GM12878 (cell line): ENCODE results near the gene MXD1. TPM values are rescaled to one million over a fixed set of nuclear protein-coding genes. Genes with fewer than 3 reads are reported as not detected.

Experiments
- ATAC-seq: fragments of 200-7000 bp; cut with Tn5 transposase; 3 replicates; pipeline ENCODE4 v1.9.1; 2020; ENCODE audit warnings: mild to moderate bottlenecking, moderate library complexity
- BruUV-seq: library from RNA; stranded (reverse); fragments of 400-500 nt; replicated peaks from 2 replicates; lab custom pipeline; 2021; lab: Mats Ljungman, UMichigan
- CTCF ChIA-PET: fragments of 300-600 bp; sonication (Branson Sonifier 250); formaldehyde crosslinking; extraction: SDS; loops from one replicate; lab custom pipeline; 2021; ENCODE audit warnings: inconsistent platforms; lab: Yijun Ruan, JAX
- POLR2A ChIA-PET: fragments of 350-600 bp; formaldehyde crosslinking; extraction: SDS; loops from one replicate; lab custom pipeline; 2021; ENCODE audit warnings: inconsistent platforms; lab: Charles Lee
- RAD21 ChIA-PET: fragments of 300-600 bp; sonication (Branson Sonifier 250); formaldehyde crosslinking; loops from one replicate; lab custom pipeline; 2023; ENCODE audit warnings: antibody characterized with exemption; ENCODE audit not compliant: unreplicated experiment; lab: Charles Lee
- SMC1A ChIA-PET: fragments of 300-600 bp; sonication (Branson Sonifier 250); formaldehyde crosslinking; loops from one replicate; lab custom pipeline; 2023; ENCODE audit not compliant: unreplicated experiment, uncharacterized antibody; lab: Charles Lee
- DNase-seq: peaks from one replicate; pipeline ENCODE4 v3.0.0-alpha.2; 2011; ENCODE audit warnings: low read depth, low spot score
- FAIRE-seq: peaks from 3 replicates; lab custom pipeline; 2011; peaks lifted over from hg19 to GRCh38; lab: Jason Lieb, UNC
- H2AFZ ChIP-seq: 2 replicates; pipeline ENCODE4 v1.6.0; 2011; ENCODE audit warnings: low read depth, low read length, control low read depth; ENCODE audit not compliant: control insufficient read depth
- H3K27ac ChIP-seq: 2 replicates; pipeline ENCODE4 v1.5.1; 2011; ENCODE audit warnings: control low read depth; ENCODE audit not compliant: control insufficient read depth, insufficient read depth
- H3K27me3 ChIP-seq, 2 experiments: replicated peaks in 1 of 2; 2 replicates each; pipeline versions ENCODE4 v1.6.0 to v1.6.1; 2011; ENCODE audit warnings: low read length in 1 of 2; ENCODE audit not compliant: control insufficient read depth in 2 of 2, insufficient read depth in 2 of 2
- H3K36me3 ChIP-seq, 2 experiments: 2 replicates each; pipeline ENCODE4 v1.5.1; 2011; ENCODE audit warnings: low read length in 1 of 2; ENCODE audit not compliant: control insufficient read depth in 2 of 2, insufficient read depth in 2 of 2
- H3K4me1 ChIP-seq: 2 replicates; pipeline ENCODE4 v1.6.1; 2011; ENCODE audit warnings: mild to moderate bottlenecking, low read length, moderate library complexity, mixed read lengths; ENCODE audit not compliant: control insufficient read depth, insufficient read depth
- H3K4me2 ChIP-seq: 2 replicates; pipeline ENCODE4 v1.6.0; 2011; ENCODE audit warnings: control low read depth; ENCODE audit not compliant: control insufficient read depth, insufficient read depth
- H3K4me3 ChIP-seq: fragments of 200-600 bp; sonication (generic); 2 replicates; pipeline ENCODE4 v1.5.1; 2016
- H3K79me2 ChIP-seq: 2 replicates; pipeline ENCODE4 v1.6.0; 2011; ENCODE audit warnings: low read length; ENCODE audit not compliant: control insufficient read depth, insufficient read depth
- H3K9ac ChIP-seq: 2 replicates; pipeline ENCODE4 v1.8.0; 2011; ENCODE audit warnings: low read length, control low read depth, mixed read lengths; ENCODE audit not compliant: control insufficient read depth, insufficient read depth
- H3K9me3 ChIP-seq: replicated peaks from 3 replicates; pipeline ENCODE4 v1.5.1; 2011; ENCODE audit warnings: mild to moderate bottlenecking, low read length; ENCODE audit not compliant: control insufficient read depth, insufficient read depth
- H4K20me1 ChIP-seq: 2 replicates; pipeline ENCODE4 v1.6.0; 2011; ENCODE audit not compliant: control insufficient read depth, insufficient read depth
- BRCA1 ChIP-seq: IDR thresholded peaks from 2 replicates; pipeline ENCODE4 v1.6.1; 2011; ENCODE audit warnings: low read depth, low read length, improper control_type of control experiment
- GATAD2B ChIP-seq: fragments of 450-650 bp; conservative IDR thresholded peaks from 2 replicates; pipeline ENCODE4 v1.6.1; 2017; ENCODE audit warnings: low read depth, mild to moderate bottlenecking, moderate library complexity
- MEF2A ChIP-seq: IDR thresholded peaks from 2 replicates; pipeline ENCODE4 v1.6.1; 2011; ENCODE audit warnings: low read depth, mild to moderate bottlenecking, low read length, moderate library complexity; ENCODE audit not compliant: insufficient read depth
- PBX3 ChIP-seq: IDR thresholded peaks from 2 replicates; pipeline ENCODE4 v1.6.1; 2011; ENCODE audit warnings: mild to moderate bottlenecking, low read depth, low read length, moderate library complexity; ENCODE audit not compliant: insufficient replicate concordance
- RELA ChIP-seq: fragments of 450-650 bp; IDR thresholded peaks from 2 replicates; pipeline ENCODE4 v1.8.0; 2014; ENCODE audit warnings: borderline replicate concordance; ENCODE audit not compliant: partially characterized antibody
- ZNF687 ChIP-seq: fragments of 450-650 bp; IDR thresholded peaks from 2 replicates; pipeline ENCODE4 v1.6.1; 2017; ENCODE audit warnings: mild to moderate bottlenecking, moderate library complexity
- WGBS: methylation state at CpG from one replicate; pipeline ENCODE4 v1.1.6; 2016; ENCODE audit warnings: low lambda C conversion rate; ENCODE audit not compliant: insufficient replicate concordance, insufficient coverage; ENCODE audit errors: missing lambda C conversion rate; 5-methylcytosine and 5-hydroxymethylcytosine counted together
- in situ Hi-C: fragments of 300-500 bp; cut with MboI; formaldehyde crosslinking; loops from 9 replicates; pipeline ENCODE4 v1.14.3; 2018; ENCODE audit warnings: mixed read lengths
- intact Hi-C: fragments of 100-400 bp; cut with micrococcal nuclease; formaldehyde crosslinking; loops from one replicate; pipeline ENCODE4 v1.14.2; 2022; ENCODE audit not compliant: unreplicated experiment
- polyA plus RNA-seq, 11 experiments: library from polyadenylated mRNA; depleted of rRNA in 4 of 11; unstranded in 6 of 11; stranded (reverse) in 5 of 11; fragments of >200 nt; fragmentation: Nextera tagmentation in 4 of 11; fragmentation: Illumina TruSeq in 1 of 11; extraction: Ambion mirVana in 4 of 11; extraction: Trizol in 1 of 11; gene quantifications; 1 replicate in 1 of 11; 2 replicates in 10 of 11; pipeline versions ENCODE4 v1.2.1 to v1.2.3, GENCODE V29; 2011 to 2016; ENCODE audit warnings: inconsistent platforms in 2 of 11, missing spikeins in 2 of 11, low read depth in 1 of 11
- total RNA-seq, 4 experiments: library from RNA; depleted of rRNA in 3 of 4; stranded (reverse); fragments of >200 nt in 3 of 4; fragmentation: Illumina TruSeq in 1 of 4; extraction: Trizol in 1 of 4; gene quantifications; 2 replicates each; pipeline versions ENCODE4 v1.2.1 to v1.2.3, GENCODE V29; 2013 to 2021

MXD1 gene
- total and polyA plus RNA-seq, 10 of the 15 experiments (the other 5 are each of a cell fraction or from before 2014, with no cell fraction given): 2.2 to 10.2 (median 3.3) TPM

- TF ChIP-seq ZNF687: no peak
Observed at GRCh38 chr2:69914950-69915945, at the start of gene MXD1 (continued).

GRCh38 chr2:69888451-69888850 lies 26.5 kb upstream of the MXD1 start:
- WGBS: 73% methylated on average over 4 of the region's 4 CpGs
- H3K79me2 ChIP-seq: no peaks in the 10 kb centered on the region; the same call in 1 of the 2 replicates
- DNase-seq (no peak), ATAC-seq (no peak), FAIRE-seq (peak; percentile 31)
- no peaks in the 10 kb centered on the region for H3K36me3 ChIP-seq
- RAD21 ChIA-PET: no interaction called here
- in situ Hi-C loops (no loop called here), intact Hi-C loops (no loop called here)
- no peaks in the 10 kb centered on the region for H3K4me1 ChIP-seq
- POLR2A ChIA-PET: interaction anchor here (0.7 kb wide), 1 partner anchor 339 kb away, joined by 4 read pairs; no protein-coding TSS in a partner anchor
- H3K4me2 ChIP-seq: no peak overlapping the region
- H3K27me3 ChIP-seq: no peaks in the 10 kb centered on the region
- TF ChIP-seq PBX3 (no peak), GATAD2B (no peak), MEF2A (no peak), BRCA1 (no peak), RELA (no peak)
- H3K4me3 ChIP-seq: no peak overlapping the region
- H3K9me3 ChIP-seq: no peaks in the 10 kb centered on the region
- no peak overlapping the region for H3K27ac ChIP-seq
- CTCF ChIA-PET: interaction anchor here (0.9 to 1.0 kb wide), 2 partner anchors 19 to 158 kb away, joined by 3 read pairs; no protein-coding TSS in a partner anchor
- H4K20me1 ChIP-seq: no peaks in the 10 kb centered on the region
- SMC1A ChIA-PET: interaction anchor here (1.1 kb wide), 1 partner anchor 227 kb away, joined by 3 read pairs; no protein-coding TSS in a partner anchor
- no peak overlapping the region for H2AFZ ChIP-seq
- BruUV-seq: no TSS peak
- no peak overlapping the region for H3K9ac ChIP-seq
